Thoracic aorta (tissue), 2 donors: Measurements from ENCODE around the gene DCLK3. TPM values are rescaled to one million over a fixed set of nuclear protein-coding genes. Genes with fewer than 3 reads are reported as not detected.

ENCODE experiments used
- ATAC-seq: fragments of 150-250 bp; one replicate; pipeline ENCODE4 v1.8.0; 2017; ENCODE audit warnings: low read depth; ENCODE audit not compliant: insufficient number of reproducible peaks, low FRiP score
- DNase-seq: peaks from one replicate; pipeline ENCODE4 v3.0.0-alpha.2; 2020; ENCODE audit warnings: low spot score
- H3K27ac ChIP-seq, 2 donors: fragments of 200-600 bp; sonication (generic); 1 replicate in 1 of 2; 2 replicates in 1 of 2; pipeline ENCODE4 v1.5.1; 2016; ENCODE audit warnings: mild to moderate bottlenecking in 2 of 2, moderate library complexity in 2 of 2
- H3K27me3 ChIP-seq: fragments of 200-600 bp; sonication (generic); replicated peaks from 2 replicates; pipeline ENCODE4 v1.6.0; 2016; ENCODE audit warnings: mild to moderate bottlenecking; ENCODE audit not compliant: insufficient read depth
- H3K36me3 ChIP-seq: fragments of 200-600 bp; sonication (generic); one replicate; pipeline ENCODE4 v1.5.1; 2016
- H3K4me1 ChIP-seq, 2 donors: fragments of 200-600 bp; sonication (generic); 1 replicate in 1 of 2; 2 replicates in 1 of 2; pipeline versions ENCODE4 v1.5.1 to v1.6.0; 2016; ENCODE audit warnings: low read depth in 2 of 2, mild to moderate bottlenecking in 1 of 2; ENCODE audit not compliant: control insufficient read depth in 1 of 2
- H3K4me3 ChIP-seq: fragments of 200-600 bp; sonication (generic); 2 replicates; pipeline ENCODE4 v1.5.1; 2016; ENCODE audit warnings: mild to moderate bottlenecking
- H3K9me3 ChIP-seq: fragments of 200-600 bp; sonication (generic); 2 replicates; pipeline ENCODE4 v1.5.1; 2016
- CTCF ChIP-seq: fragments of 200-600 bp; sonication (generic); IDR thresholded peaks from one replicate; pipeline ENCODE4 v1.5.1; 2019; ENCODE audit warnings: antibody characterized with exemption
- total RNA-seq, 2 donors: library from RNA; depleted of rRNA; stranded (reverse); fragments of >200 nt; gene quantifications; one replicate each; pipeline versions ENCODE4 v1.1.0 to v1.2.3, GENCODE V29; 2016

DCLK3 gene
- total RNA-seq, 2 donors from 2014 or later, result 0.14 TPM; not detected in 1

- DNase-seq (no peak), ATAC-seq (no peak)
- Histone ChIP-seq H3K9me3 (no peaks in the 10 kb centered on the region), H3K4me1 (no peaks in the 10 kb centered on the region), H3K4me3 (no peak overlapping the region), H3K27ac (no peak overlapping the region), H3K27me3 (no peaks in the 10 kb centered on the region), H3K36me3 (no peaks in the 10 kb centered on the region)
- no peak for TF ChIP-seq CTCF
These were observed 53.7 kb downstream of the DCLK3 start for GRCh38 chr3:36710606-36711005.

GRCh38 chr3:36709826-36710365 lies 54.5 kb downstream of the DCLK3 start:
- Histone ChIP-seq H3K4me3 (no peak overlapping the region), H3K27ac (no peak overlapping the region), H3K27me3 (no peaks in the 10 kb centered on the region), H3K9me3 (no peaks in the 10 kb centered on the region), H3K36me3 (no peaks in the 10 kb centered on the region), H3K4me1 (no peaks in the 10 kb centered on the region)
- TF ChIP-seq CTCF, result no peak
- no peak for ATAC-seq
- no peak for DNase-seq

GRCh38 chr3:36709281-36709680 lies 55.1 kb downstream of the DCLK3 start:
- H3K27me3 ChIP-seq, result no peaks in the 10 kb centered on the region
- H3K27ac ChIP-seq, result no peak overlapping the region
- no peaks in the 10 kb centered on the region for H3K4me1 ChIP-seq
- H3K4me3 ChIP-seq, result no peak overlapping the region
- DNase-seq (no peak), ATAC-seq (no peak)
- H3K36me3 ChIP-seq, result no peaks in the 10 kb centered on the region
- no peak for TF ChIP-seq CTCF
- no peaks in the 10 kb centered on the region for H3K9me3 ChIP-seq

GRCh38 chr3:36707623-36708409 lies 56.5 kb downstream of the DCLK3 start:
- DNase-seq (no peak), ATAC-seq (no peak)
- no peak overlapping the region for H3K27ac ChIP-seq
- H3K36me3 ChIP-seq, result no peaks in the 10 kb centered on the region
- no peaks in the 10 kb centered on the region for H3K4me1 ChIP-seq
- H3K4me3 ChIP-seq, result no peak overlapping the region
- H3K9me3 ChIP-seq, result no peaks in the 10 kb centered on the region
- TF ChIP-seq CTCF, result no peak
- no peaks in the 10 kb centered on the region for H3K27me3 ChIP-seq

- DNase-seq (no peak), ATAC-seq (no peak)
- Histone ChIP-seq H3K4me1 (no peaks in the 10 kb centered on the region), H3K36me3 (no peaks in the 10 kb centered on the region), H3K4me3 (no peak overlapping the region), H3K9me3 (no peaks in the 10 kb centered on the region), H3K27ac (no peak overlapping the region), H3K27me3 (no peaks in the 10 kb centered on the region)
- no peak for TF ChIP-seq CTCF
These were observed 59.3 kb downstream of the DCLK3 start for GRCh38 chr3:36705015-36705414.
